HFF-Myc (cell line): ENCODE results near the gene CDKN2B-AS1.

Source experiments
- DNase-seq: peaks from one replicate; pipeline ENCODE4 v3.0.0-alpha.2; 2011; ENCODE audit warnings: low read depth; ENCODE audit errors: extremely low read depth
- H3K4me3 ChIP-seq: replicated peaks from 2 replicates; pipeline ENCODE4 v1.5.1; 2011; ENCODE audit warnings: low read depth, mild to moderate bottlenecking, control low read depth, low read length
- CTCF ChIP-seq: IDR thresholded peaks from 2 replicates; pipeline ENCODE4 v1.5.1; 2012; ENCODE audit warnings: mild to moderate bottlenecking, low read depth, low read length, control low read depth; ENCODE audit errors: missing control alignments

Gene CDKN2B-AS1

GRCh38 chr9:22008384-22008716 is 13.8 kb downstream of the CDKN2B-AS1 start:
- TF ChIP-seq CTCF, result no peak
- no peak for DNase-seq
- peak overlapping the region; percentile 77 for H3K4me3 ChIP-seq

- H3K4me3 ChIP-seq, result peak within 1 kb of the TSS; percentile 77
- TF ChIP-seq CTCF, result peak; percentile 98
- DNase-seq, result peak; percentile 83
These were observed 14.3 kb downstream of the CDKN2B-AS1 start, which contains the start of gene CDKN2B for GRCh38 chr9:22008717-22009505. CDKN2B (minus strand) TSS chr9:22009305; CDS start chr9:22008953, 352 bp downstream.

- peak overlapping the region; percentile 77 for H3K4me3 ChIP-seq
- peak; percentile 30 for TF ChIP-seq CTCF
- DNase-seq, result no peak
These were observed 14.9 kb downstream of the CDKN2B-AS1 start for GRCh38 chr9:22009506-22009867.

GRCh38 chr9:22010866-22011625 is 16.5 kb downstream of the CDKN2B-AS1 start:
- no peak for DNase-seq
- TF ChIP-seq CTCF, result no peak
- no peak overlapping the region for H3K4me3 ChIP-seq

GRCh38 chr9:22022396-22022795 is 27.8 kb downstream of the CDKN2B-AS1 start:
- no peak for TF ChIP-seq CTCF
- no peak for DNase-seq
- no peak overlapping the region for H3K4me3 ChIP-seq

GRCh38 chr9:22026696-22027095 is 32.1 kb downstream of the CDKN2B-AS1 start:
- no peak for DNase-seq
- no peak for TF ChIP-seq CTCF
- H3K4me3 ChIP-seq, result no peak overlapping the region
